Gastrocnemius medialis (tissue), 4 donors: ENCODE measurements around the gene RASAL2.

ENCODE experiments used
- CTCF ChIP-seq, 5 experiments: fragments of 450-650 bp in 3 of 5; fragments of 200-600 bp in 2 of 5; sonication (generic) in 2 of 5; IDR thresholded peaks in 4 of 5; conservative IDR thresholded peaks in 1 of 5; 1 replicate in 4 of 5; 2 replicates in 1 of 5; pipeline ENCODE4 v1.5.1; 2016 to 2019; ENCODE audit warnings: antibody characterized with exemption in 5 of 5, mild to moderate bottlenecking in 3 of 5, moderate library complexity in 3 of 5
- POLR2A ChIP-seq, 2 donors: fragments of 450-650 bp; IDR thresholded peaks; one replicate each; pipeline ENCODE4 v1.6.1; 2017; ENCODE audit warnings: antibody characterized with exemption in 2 of 2, mild to moderate bottlenecking in 2 of 2, moderate library complexity in 2 of 2

GRCh38 chr1:178254433-178254832 lies 160.5 kb downstream of the RASAL2 start:
- TF ChIP-seq CTCF (IDR thresholded peaks at IDR 0.05 in 4 of 5, conservative IDR thresholded peaks at IDR 0.05 in 1 of 5): no peak
- TF ChIP-seq POLR2A (IDR thresholded peaks at IDR 0.05): no peak
